ENCODE measurements around the gene C16orf92. TPM values are rescaled to one million over a fixed set of nuclear protein-coding genes. Genes with fewer than 3 reads are reported as not detected.

Gene C16orf92
- total RNA-seq, 4 donors from 2014 or later: not detected

DNA sequence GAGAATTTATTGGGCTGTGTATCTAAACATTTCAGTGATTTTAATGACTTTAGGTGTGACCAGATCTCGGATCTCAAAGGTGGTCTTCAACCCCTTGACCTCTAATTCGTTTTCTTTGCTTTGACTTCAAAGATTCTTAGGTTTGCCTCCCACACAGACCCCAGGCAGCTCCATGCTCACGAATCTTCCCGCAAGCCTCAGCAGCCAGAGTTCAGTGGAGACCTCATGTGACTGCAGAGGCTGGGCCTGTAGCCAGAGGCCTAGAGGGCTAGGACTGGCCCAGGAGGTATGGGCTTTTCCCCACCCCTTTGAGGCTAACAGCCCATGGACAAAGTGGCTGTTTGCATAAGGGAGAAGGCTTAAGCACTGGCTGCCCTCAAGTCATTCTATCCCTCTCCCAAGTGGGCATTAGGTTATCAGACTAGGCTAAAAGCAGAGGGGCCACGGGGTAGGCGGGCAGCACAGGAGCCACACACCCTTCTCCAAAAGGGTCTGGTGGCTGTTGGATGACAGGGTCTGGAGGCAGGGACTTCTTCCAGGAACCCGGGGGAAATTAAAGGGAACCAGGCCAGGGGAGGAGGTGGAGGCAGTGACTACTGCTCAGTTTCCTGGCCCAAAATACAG lies 30.5 kb upstream of the C16orf92 start:
- DNase-seq (ENCODE audit: extremely low spot score): no peak
- peaks cover 21 to 68% (median 64%) of the 10 kb centered on the region in 4 donors for H3K36me3 ChIP-seq
- no peak overlapping the region for H3K27ac ChIP-seq (replicated peaks in 1 of 4)
- no peak overlapping the region for H3K4me3 ChIP-seq
- WGBS: 46% methylated on average over 7 of the region's 7 CpGs
- TF ChIP-seq POLR2A (IDR thresholded peaks at IDR 0.05; ENCODE audit: low read depth) (no peak), POLR2AphosphoS5 (IDR thresholded peaks at IDR 0.05) (no peak), EP300 (IDR thresholded peaks at IDR 0.05) (no peak)
- TF ChIP-seq, protein P1, sequence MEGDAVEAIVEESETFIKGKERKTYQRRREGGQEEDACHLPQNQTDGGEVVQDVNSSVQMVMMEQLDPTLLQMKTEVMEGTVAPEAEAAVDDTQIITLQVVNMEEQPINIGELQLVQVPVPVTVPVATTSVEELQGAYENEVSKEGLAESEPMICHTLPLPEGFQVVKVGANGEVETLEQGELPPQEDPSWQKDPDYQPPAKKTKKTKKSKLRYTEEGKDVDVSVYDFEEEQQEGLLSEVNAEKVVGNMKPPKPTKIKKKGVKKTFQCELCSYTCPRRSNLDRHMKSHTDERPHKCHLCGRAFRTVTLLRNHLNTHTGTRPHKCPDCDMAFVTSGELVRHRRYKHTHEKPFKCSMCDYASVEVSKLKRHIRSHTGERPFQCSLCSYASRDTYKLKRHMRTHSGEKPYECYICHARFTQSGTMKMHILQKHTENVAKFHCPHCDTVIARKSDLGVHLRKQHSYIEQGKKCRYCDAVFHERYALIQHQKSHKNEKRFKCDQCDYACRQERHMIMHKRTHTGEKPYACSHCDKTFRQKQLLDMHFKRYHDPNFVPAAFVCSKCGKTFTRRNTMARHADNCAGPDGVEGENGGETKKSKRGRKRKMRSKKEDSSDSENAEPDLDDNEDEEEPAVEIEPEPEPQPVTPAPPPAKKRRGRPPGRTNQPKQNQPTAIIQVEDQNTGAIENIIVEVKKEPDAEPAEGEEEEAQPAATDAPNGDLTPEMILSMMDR (IDR thresholded peaks at IDR 0.05): no peak
- intact Hi-C loops (cut with DNase I): loop anchor here (10.0 kb wide), 1 partner anchor 198 kb away; the partner anchor contains the start of gene KIF22
- H3K9me3 ChIP-seq: no peaks in the 10 kb centered on the region
- H3K4me1 ChIP-seq: peaks cover 23 to 29% (median 27%) of the 10 kb centered on the region in 4 donors
- H3K27me3 ChIP-seq: no peaks in the 10 kb centered on the region

DNA sequence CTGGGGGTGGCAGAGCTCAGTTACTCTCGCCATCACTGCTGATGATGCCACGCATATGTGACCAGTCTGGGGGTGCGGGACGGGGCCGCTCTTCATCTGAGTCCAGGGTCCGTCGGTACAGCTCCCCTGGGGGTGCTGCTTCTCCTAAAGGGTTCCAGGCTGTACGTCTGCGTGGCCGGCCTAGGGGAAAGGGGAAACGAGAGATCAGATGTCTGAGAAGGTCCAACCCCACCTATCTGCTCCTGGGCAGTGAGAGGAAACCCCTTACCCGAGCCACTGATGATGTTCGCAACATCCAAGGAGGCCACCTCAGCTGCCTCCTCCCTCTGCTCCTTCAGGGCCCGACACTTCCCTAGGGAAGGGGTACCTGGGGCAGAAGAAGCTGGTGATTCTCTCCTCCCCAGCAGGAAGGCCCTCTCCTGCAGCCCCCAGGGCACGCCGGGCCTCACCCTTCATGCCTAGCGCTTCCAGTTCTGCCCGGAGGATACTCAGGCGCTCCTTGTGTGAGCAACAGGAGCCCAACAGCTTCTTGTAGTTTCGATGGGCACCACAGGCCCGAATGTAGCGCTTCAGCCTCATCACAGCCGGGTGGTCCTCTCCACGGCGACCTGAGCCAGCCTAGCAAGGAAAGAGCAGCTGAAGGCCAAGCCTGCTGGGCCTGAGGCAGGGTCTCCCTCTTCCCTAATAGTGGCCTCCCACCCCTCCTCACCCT lies 29.7 kb upstream of the C16orf92 start:
- Histone ChIP-seq H3K9me3 (no peaks in the 10 kb centered on the region), H3K36me3 (peaks cover 12 to 68% (median 61%) of the 10 kb centered on the region in 4 donors), H3K27me3 (no peaks in the 10 kb centered on the region), H3K4me1 (peaks cover 24 to 33% (median 27%) of the 10 kb centered on the region in 4 donors), H3K4me3 (no peak overlapping the region), H3K27ac (replicated peaks in 1 of 4) (peak overlapping the region in 1 of 4 donors; percentile 26)
- WGBS: 81% methylated on average over 13 of the region's 25 CpGs
- intact Hi-C loops (cut with DNase I): loop anchor here (10.0 kb wide), 1 partner anchor 199 kb away; the partner anchor contains the start of gene KIF22
- DNase-seq (ENCODE audit: extremely low spot score): no peak
- TF ChIP-seq POLR2A (IDR thresholded peaks at IDR 0.05; ENCODE audit: low read depth): no peak
- TF ChIP-seq POLR2AphosphoS5 (IDR thresholded peaks at IDR 0.05): no peak
- TF ChIP-seq EP300 (IDR thresholded peaks at IDR 0.05): no peak
- TF ChIP-seq, protein P1 (IDR thresholded peaks at IDR 0.05): no peak

DNA sequence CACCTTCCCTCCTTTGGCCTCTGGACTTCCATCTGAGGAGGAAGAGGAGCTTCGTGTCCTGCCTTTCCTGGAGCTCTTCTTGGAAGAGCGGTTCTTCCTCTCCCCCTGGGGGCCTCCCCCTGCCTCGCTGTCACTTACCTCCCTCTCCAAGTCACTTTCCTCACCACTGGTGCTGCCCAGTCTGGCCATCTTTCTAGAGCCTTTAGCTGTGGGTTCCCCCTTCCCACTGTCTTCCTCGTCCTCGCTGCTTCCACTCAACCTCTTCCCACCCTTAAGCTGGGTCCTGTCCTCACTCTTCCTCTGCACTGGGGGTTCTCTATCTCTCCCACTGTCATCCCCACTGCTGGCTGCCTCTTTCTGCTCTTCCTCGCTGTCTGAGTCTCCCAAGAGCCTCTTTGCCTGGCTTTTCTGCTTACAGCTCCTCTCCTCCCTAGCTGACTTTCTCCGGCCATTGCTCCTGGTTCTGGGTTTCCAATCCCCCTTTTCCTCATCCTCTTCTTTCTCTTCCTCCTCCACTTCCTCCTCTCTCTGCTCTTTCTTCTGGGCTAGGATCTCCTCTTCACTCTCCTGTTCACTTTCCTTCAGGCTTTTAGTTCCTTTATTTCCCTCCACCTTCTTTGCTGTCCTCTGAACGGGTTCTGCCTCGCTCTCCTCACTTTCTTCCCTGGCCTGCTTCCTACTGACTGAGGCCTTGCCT lies 28.9 kb upstream of the C16orf92 start:
- WGBS: 86% methylated on average over 9 of the region's 9 CpGs
- no peaks in the 10 kb centered on the region for H3K27me3 ChIP-seq
- H3K27ac ChIP-seq (replicated peaks in 1 of 4): peak overlapping the region; percentile 96 to 99 (median 96)
- H3K9me3 ChIP-seq: no peaks in the 10 kb centered on the region
- TF ChIP-seq EP300 (IDR thresholded peaks at IDR 0.05): no peak
- TF ChIP-seq POLR2A (IDR thresholded peaks at IDR 0.05; ENCODE audit: low read depth): no peak
- TF ChIP-seq POLR2AphosphoS5 (IDR thresholded peaks at IDR 0.05): no peak
- TF ChIP-seq, protein P1 (IDR thresholded peaks at IDR 0.05): no peak
- H3K4me3 ChIP-seq: no peak overlapping the region
- intact Hi-C loops (cut with DNase I): loop anchor here (10.0 kb wide), 1 partner anchor 199 kb away; the partner anchor contains the start of gene KIF22
- no peak for DNase-seq (ENCODE audit: extremely low spot score)
- peaks cover 24 to 33% (median 27%) of the 10 kb centered on the region in 4 donors for H3K4me1 ChIP-seq
- peaks cover 12 to 66% (median 55%) of the 10 kb centered on the region in 4 donors for H3K36me3 ChIP-seq

DNA sequence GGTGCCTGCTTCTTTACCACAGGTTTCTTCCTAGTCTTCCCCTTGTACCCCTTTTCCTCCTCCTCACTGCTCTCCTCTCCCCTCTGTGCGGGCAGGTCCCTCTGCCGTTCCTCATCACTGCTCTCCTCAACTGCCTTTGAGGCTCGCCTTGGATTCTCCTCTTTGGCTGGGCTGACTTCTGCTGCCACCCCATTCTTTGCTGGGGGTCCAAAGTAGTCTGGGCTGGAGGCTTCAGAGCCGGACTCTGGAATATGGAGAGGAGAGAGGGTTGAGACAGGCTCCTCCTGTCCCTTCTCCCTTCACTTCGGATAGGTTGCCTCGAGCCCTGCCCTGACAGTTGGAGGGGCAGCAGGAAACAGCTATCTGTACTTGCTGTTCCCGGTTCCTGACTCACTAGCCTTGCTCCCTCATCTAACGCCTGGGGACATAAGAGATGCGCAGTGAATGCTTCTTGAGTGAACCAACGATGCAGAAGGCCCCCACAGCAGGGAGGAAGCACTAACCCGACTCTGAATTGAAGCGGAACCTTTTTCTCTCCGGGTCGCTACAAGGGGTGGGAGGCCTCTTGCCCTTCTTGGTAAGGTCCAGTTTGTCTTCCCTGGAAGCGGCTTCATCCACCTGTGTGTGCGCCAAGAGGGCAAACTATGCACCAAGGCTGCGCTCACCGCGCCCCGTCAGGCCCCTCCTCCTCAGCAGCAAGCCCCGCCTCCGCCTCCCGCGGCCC lies 28.2 kb upstream of the C16orf92 start:
- 8% methylated on average over 23 of the region's 24 CpGs for WGBS
- Histone ChIP-seq H3K27me3 (no peaks in the 10 kb centered on the region), H3K27ac (replicated peaks in 1 of 4) (peak overlapping the region; percentile 96 to 99 (median 96)), H3K36me3 (peaks cover 12 to 66% (median 51%) of the 10 kb centered on the region in 4 donors), H3K9me3 (no peaks in the 10 kb centered on the region), H3K4me3 (peak overlapping the region; percentile 83 to 91 (median 87)), H3K4me1 (peaks cover 24 to 33% (median 27%) of the 10 kb centered on the region in 4 donors)
- intact Hi-C loops (cut with DNase I): loop anchor here (10.0 kb wide), 1 partner anchor 200 kb away; the partner anchor contains the start of gene KIF22
- no peak for DNase-seq (ENCODE audit: extremely low spot score)
- TF ChIP-seq POLR2A (IDR thresholded peaks at IDR 0.05; ENCODE audit: low read depth) (no peak), EP300 (IDR thresholded peaks at IDR 0.05) (no peak), POLR2AphosphoS5 (IDR thresholded peaks at IDR 0.05) (no peak)
- TF ChIP-seq, protein P1 (IDR thresholded peaks at IDR 0.05): no peak

Data from esophagus muscularis mucosa (tissue), 4 donors.